ENCODE measurements around the gene BTRC.
"Not testable (repeated sequence)": the region's sequence is repeated elsewhere in the genome, so short reads cannot be mapped to it uniquely, and the experiment has no call there.

BTRC gene

GRCh38 chr10:101351477-101351876, 2.5 kb upstream of the BTRC start:
- H3K4me3 ChIP-seq (ENCODE audit: low read depth, low read length) = no peak overlapping the region
- TF ChIP-seq CTCF (IDR thresholded peaks at IDR 0.05; ENCODE audit: low read depth, low read length) = no peak

GRCh38 chr10:101352857-101353256, 1.1 kb upstream of the BTRC start:
- not testable (repeated sequence) for H3K4me3 ChIP-seq (ENCODE audit: low read depth, low read length)

- TF ChIP-seq CTCF (IDR thresholded peaks at IDR 0.05; ENCODE audit: low read depth, low read length) = no peak
- H3K4me3 ChIP-seq (ENCODE audit: low read depth, low read length) = peak overlapping the region; percentile 87
Observed at GRCh38 chr10:101354328-101355071, 535 bp downstream of the BTRC start.

GRCh38 chr10:101355072-101355706, 1.2 kb downstream of the BTRC start:
- no peak for TF ChIP-seq CTCF (IDR thresholded peaks at IDR 0.05; ENCODE audit: low read depth, low read length)
- H3K4me3 ChIP-seq (ENCODE audit: low read depth, low read length) = peak overlapping the region; percentile 87

DNA sequence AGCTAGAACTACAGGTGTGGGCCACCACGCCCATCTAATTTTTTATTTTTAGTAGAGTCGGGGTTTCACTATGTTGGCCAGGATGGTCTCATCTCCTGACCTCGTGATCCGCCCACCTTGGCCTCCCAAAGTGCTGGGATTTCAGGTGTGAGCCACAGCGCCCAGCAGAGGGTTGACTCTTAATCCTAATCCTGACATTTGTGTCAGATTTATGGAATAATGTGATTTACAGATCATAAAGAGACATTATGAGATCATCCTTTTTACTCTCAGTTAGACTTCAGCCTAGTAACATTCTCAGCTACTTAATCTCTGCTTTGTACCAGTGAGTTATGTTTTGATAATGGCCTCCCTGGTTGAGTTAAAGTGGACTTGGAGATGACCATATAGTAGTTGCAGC, 2.2 kb downstream of the BTRC start:
- no peak overlapping the region for H3K4me3 ChIP-seq (ENCODE audit: low read depth, low read length)
- no peak for TF ChIP-seq CTCF (IDR thresholded peaks at IDR 0.05; ENCODE audit: low read depth, low read length)

GRCh38 chr10:101357958-101358357, 4.0 kb downstream of the BTRC start:
- no peak overlapping the region for H3K4me3 ChIP-seq (ENCODE audit: low read depth, low read length)
- no peak for TF ChIP-seq CTCF (IDR thresholded peaks at IDR 0.05; ENCODE audit: low read depth, low read length)

DNA sequence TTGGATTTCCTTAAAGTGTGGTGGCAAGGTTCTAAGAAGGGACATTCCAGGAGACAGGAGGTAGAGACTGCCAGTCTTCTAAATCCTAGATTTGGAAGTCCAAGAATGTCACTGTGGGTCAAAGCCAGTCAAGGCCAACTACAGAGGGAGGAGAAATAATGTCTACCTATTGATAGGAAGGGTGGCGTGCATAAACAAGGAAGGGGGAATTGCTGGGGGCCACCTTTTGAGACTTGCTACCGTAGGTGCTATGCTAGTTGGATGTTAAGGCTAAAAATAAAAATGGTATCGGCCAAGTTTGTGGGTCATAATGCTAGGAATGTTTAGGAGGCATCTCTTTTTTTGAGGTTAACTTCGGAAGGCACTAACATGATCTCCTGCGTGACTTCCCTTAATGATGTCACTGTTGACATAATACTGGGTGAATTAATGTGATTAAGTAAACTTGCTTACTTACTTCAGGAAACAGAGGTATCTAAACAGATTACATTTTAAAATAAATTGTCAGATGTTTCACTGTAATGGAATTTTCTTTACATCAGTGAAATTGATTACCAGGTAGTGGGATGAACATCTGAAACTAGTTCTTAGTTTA, 4.8 kb downstream of the BTRC start:
- no peak for TF ChIP-seq CTCF (IDR thresholded peaks at IDR 0.05; ENCODE audit: low read depth, low read length)
- H3K4me3 ChIP-seq (ENCODE audit: low read depth, low read length) = no peak overlapping the region

DNA sequence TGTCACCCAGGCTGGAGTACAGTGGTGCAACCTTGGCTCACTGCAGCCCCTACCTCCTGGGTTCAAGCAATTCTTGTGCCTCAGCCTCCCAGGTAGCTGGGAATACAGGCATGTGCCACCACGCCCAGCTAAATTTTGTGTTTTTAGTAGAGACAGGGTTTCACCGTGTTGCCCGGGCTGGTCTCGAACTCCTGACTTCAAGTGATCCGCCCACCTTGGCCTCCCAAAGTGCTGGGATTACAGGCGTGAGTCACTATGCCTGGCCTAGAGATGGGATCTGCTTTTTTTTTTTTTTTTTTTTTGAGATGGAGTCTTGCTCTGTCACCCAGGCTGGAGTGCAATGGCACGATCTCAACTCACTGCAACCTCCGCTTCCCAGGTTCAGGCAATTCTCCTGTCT, 6.1 kb downstream of the BTRC start:
- H3K4me3 ChIP-seq (ENCODE audit: low read depth, low read length) = not testable (repeated sequence)

DNA sequence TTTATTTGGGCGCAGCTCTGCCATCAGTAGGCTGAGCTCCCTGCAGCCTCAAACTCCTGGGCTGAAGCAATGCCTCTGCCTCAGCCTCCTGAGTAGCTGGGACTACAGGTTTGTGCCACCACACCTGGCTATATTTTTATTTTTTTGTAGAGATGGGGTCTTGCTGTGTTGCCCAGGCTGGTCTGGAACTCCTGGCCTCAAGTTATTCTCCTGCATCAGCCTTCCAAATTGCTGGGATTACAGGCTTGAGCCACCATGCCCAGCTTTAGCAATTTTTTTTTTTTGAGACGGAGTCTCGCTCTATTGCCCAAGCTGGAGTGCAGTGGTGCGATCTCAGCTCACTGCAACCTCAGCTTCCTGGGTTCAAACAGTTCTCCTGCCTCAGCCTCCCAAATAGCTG, 6.9 kb downstream of the BTRC start:
- not testable (repeated sequence) for H3K4me3 ChIP-seq (ENCODE audit: low read depth, low read length)

Measured in WI38 (cell line).